ENCODE measurements around the gene RHO.
A peak's percentile ranks its signal among the peaks of the same experiment; 100 is the strongest.

The RHO gene

DNA sequence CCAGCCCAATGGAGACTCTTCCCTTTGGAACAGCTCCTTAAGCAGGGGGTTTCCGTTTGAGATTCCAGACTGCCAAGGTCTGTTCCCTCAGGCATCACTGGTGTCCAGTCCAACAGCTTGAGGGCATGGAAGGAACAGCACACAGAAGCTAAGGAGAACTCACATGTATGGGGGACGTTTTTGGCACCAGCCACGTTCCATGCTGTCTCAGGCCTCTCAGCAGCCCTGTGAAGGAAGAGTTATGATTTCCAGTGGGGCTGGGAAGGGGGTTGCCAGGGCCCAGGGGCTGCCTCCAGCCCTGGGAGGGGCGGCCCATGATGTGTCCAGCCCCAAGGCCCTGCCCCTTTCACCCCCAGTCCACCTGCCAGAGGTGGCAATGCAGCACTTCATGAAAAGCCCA lies 7.5 kb upstream of the RHO start:
- DNase-seq = no peak

DNA sequence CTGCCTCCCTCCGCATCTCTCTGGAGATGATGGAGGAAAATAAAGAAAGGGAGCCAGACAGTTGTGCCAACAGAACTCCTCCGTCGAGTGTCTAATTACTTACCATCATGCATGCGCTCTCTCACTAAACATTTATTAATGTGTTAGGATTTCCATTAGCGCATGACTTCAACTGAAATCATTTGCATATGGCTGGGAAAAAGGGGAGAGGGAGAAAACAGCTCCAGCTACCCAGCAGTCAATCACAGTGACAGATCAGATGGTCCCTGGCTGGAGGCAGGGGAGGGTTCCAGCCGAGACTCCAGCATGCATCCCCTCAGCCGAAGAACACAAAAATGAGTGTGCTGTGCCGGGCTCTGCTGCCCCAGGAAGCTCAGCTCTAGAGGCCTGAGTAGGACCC lies 6.8 kb upstream of the RHO start:
- DNase-seq = no peak

DNA sequence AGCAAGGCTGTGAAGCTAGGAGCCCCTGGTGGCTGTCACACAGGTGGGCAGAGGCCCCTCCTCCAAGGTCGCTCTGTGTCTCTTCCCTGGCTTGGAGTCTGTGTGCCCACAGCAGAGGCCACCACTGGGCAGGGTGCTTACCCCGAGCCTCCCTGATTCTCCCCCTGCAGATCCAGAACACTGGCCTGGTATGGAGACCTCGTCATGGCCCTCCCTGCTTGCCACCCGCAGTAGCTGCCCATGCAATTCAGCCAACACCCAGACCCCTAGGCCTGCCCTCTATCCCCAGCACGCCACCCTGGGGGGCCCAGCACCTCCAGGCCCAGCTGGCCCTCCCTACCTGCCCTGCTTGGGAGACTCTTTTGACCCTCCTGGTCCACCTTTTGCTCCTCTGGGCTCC lies 5.5 kb upstream of the RHO start:
- no peak for DNase-seq

DNA sequence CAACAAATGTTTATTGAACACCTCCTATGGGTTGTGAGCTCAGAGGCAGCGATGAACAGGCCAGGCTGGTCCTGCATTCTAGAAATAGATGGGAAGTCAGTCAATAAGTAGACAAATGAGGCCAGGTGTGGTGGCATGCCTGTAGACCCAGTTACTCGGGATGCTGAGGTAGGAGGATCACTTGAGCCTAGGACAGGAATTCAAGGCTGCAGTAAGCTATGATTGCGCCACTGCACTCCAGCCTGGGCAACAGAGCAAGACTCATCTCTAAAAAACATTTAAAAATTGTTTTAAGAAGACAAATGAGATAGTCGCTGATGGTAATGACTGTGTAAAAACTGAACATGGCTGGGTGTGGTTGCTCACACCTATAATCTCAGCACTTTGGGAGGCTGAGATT lies 4.4 kb upstream of the RHO start:
- DNase-seq = no peak

DNA sequence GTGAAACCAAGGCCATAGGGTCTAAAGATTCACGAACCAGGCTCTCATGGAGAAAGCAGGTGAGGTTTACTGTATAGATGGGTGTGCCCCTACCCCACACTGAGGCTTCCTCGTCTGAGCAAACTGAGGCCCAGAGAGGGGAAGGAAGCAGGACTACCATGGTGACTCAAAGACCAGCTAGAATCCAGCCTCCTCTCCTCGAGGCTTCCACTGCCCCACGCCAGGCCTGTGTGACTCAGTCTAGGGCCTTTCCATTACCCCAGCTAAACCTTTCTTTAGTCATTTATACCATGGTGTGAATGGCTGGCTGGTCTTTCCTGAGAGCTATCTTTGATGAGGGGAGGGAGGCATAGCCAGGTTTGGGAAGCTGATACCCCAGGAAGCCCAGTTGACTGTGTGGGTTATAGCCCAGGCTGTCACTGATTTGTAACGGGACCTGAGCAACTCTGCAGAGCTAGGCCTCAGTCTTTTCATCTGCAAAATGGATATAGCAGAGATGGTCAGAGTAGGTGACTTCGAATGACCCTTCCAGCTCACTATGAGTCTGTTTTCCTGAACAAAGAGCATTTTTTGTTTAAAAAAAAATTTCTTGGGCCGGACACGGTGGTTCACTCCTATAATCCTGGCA lies 3.0 kb upstream of the RHO start:
- peak; percentile 79 to 92 for DNase-seq

DNA sequence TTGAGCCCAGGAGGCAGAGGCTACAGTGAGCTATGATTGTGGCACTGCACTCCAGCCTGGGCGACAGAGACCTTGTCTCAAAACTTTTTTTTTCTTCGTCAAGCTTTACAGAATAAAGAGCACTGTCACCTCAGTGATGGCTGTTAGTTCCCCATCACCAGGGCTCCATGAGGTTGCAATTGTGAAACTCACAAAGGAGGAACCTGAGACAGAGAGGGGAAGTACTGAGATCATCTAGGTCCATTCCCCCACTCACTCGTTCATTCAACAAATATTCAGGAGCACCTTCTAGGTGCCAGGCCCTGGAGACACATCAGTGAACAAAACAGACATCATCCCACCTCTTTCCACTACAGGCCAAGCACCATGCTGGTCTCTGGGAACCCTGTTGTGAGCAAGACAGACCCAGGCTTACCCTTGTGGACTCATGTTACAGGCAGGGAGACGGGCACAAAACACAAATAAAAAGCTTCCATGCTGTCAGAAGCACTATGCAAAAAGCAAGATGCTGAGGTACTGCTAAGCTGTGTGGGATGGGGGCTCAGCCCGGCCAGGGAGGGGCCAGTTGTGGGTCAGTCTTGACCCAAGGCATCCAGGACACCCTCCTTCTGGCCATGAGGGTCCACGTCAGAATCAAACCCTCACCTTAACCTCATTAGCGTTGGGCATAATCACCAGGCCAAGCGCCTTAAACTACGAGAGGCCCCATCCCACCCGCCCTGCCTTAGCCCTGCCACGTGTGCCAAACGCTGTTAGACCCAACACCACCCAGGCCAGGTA lies 2.1 kb upstream of the RHO start:
- peak; percentile 92 to 94 for DNase-seq

DNA sequence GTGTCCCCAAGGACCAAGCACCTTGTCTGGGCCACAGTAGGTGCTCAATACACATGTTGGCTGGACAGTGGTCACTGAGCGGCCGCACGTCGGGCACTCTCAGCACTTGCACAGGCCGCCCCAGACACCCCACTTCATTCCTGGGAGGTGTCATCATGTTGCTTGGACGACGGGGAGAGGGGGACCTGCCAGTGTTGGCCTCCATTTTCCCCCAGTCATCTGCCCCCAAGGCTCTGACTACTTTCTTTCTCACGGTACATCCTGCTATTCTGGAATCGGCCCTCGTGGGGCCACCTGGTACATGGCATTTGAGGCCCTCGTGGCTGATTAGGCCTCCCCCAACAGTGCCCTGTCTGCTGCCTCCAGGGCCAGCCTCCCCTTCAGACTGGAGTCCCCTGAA lies 1.2 kb upstream of the RHO start:
- no peak for DNase-seq

DNA sequence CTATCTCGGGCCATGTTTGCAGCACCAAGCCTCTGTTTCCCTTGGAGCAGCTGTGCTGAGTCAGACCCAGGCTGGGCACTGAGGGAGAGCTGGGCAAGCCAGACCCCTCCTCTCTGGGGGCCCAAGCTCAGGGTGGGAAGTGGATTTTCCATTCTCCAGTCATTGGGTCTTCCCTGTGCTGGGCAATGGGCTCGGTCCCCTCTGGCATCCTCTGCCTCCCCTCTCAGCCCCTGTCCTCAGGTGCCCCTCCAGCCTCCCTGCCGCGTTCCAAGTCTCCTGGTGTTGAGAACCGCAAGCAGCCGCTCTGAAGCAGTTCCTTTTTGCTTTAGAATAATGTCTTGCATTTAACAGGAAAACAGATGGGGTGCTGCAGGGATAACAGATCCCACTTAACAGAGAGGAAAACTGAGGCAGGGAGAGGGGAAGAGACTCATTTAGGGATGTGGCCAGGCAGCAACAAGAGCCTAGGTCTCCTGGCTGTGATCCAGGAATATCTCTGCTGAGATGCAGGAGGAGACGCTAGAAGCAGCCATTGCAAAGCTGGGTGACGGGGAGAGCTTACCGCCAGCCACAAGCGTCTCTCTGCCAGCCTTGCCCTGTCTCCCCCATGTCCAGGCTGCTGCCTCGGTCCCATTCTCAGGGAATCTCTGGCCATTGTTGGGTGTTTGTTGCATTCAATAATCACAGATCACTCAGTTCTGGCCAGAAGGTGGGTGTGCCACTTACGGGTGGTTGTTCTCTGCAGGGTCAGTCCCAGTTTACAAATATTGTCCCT lies 1.2 kb downstream of the RHO start:
- DNase-seq = no peak

DNA sequence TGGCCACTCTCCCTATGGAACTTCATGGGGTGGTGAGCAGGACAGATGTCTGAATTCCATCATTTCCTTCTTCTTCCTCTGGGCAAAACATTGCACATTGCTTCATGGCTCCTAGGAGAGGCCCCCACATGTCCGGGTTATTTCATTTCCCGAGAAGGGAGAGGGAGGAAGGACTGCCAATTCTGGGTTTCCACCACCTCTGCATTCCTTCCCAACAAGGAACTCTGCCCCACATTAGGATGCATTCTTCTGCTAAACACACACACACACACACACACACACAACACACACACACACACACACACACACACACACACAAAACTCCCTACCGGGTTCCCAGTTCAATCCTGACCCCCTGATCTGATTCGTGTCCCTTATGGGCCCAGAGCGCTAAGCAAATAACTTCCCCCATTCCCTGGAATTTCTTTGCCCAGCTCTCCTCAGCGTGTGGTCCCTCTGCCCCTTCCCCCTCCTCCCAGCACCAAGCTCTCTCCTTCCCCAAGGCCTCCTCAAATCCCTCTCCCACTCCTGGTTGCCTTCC lies 1.9 kb downstream of the RHO start:
- peak; percentile 30 to 56 for DNase-seq

DNA sequence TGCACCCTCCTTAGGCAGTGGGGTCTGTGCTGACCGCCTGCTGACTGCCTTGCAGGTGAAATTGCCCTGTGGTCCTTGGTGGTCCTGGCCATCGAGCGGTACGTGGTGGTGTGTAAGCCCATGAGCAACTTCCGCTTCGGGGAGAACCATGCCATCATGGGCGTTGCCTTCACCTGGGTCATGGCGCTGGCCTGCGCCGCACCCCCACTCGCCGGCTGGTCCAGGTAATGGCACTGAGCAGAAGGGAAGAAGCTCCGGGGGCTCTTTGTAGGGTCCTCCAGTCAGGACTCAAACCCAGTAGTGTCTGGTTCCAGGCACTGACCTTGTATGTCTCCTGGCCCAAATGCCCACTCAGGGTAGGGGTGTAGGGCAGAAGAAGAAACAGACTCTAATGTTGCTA lies 2.4 kb downstream of the RHO start:
- DNase-seq = no peak

DNA sequence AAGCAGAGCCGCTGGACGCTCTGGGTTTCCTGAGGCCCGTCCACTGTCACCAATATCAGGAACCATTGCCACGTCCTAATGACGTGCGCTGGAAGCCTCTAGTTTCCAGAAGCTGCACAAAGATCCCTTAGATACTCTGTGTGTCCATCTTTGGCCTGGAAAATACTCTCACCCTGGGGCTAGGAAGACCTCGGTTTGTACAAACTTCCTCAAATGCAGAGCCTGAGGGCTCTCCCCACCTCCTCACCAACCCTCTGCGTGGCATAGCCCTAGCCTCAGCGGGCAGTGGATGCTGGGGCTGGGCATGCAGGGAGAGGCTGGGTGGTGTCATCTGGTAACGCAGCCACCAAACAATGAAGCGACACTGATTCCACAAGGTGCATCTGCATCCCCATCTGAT lies 3.3 kb downstream of the RHO start:
- no peak for DNase-seq

DNA sequence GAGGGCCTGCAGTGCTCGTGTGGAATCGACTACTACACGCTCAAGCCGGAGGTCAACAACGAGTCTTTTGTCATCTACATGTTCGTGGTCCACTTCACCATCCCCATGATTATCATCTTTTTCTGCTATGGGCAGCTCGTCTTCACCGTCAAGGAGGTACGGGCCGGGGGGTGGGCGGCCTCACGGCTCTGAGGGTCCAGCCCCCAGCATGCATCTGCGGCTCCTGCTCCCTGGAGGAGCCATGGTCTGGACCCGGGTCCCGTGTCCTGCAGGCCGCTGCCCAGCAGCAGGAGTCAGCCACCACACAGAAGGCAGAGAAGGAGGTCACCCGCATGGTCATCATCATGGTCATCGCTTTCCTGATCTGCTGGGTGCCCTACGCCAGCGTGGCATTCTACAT lies 3.8 kb downstream of the RHO start:
- DNase-seq = no peak

DNA sequence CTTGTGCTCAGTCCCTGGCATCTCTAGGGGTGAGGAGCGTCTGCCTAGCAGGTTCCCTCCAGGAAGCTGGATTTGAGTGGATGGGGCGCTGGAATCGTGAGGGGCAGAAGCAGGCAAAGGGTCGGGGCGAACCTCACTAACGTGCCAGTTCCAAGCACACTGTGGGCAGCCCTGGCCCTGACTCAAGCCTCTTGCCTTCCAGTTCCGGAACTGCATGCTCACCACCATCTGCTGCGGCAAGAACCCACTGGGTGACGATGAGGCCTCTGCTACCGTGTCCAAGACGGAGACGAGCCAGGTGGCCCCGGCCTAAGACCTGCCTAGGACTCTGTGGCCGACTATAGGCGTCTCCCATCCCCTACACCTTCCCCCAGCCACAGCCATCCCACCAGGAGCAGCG lies 5.0 kb downstream of the RHO start:
- no peak for DNase-seq

DNA sequence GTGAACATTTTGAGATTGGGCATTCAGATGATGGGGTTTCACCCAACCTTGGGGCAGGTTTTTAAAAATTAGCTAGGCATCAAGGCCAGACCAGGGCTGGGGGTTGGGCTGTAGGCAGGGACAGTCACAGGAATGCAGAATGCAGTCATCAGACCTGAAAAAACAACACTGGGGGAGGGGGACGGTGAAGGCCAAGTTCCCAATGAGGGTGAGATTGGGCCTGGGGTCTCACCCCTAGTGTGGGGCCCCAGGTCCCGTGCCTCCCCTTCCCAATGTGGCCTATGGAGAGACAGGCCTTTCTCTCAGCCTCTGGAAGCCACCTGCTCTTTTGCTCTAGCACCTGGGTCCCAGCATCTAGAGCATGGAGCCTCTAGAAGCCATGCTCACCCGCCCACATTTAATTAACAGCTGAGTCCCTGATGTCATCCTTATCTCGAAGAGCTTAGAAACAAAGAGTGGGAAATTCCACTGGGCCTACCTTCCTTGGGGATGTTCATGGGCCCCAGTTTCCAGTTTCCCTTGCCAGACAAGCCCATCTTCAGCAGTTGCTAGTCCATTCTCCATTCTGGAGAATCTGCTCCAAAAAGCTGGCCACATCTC lies 6.1 kb downstream of the RHO start:
- no peak for DNase-seq

DNA sequence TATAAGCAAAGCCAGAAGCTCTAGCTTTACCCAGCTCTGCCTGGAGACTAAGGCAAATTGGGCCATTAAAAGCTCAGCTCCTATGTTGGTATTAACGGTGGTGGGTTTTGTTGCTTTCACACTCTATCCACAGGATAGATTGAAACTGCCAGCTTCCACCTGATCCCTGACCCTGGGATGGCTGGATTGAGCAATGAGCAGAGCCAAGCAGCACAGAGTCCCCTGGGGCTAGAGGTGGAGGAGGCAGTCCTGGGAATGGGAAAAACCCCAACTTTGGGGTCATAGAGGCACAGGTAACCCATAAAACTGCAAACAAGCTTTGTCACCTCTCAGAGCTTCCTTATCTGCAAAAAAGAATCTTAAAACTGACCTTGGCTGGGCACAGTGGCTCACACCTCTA lies 6.6 kb downstream of the RHO start:
- no peak for DNase-seq

DNA sequence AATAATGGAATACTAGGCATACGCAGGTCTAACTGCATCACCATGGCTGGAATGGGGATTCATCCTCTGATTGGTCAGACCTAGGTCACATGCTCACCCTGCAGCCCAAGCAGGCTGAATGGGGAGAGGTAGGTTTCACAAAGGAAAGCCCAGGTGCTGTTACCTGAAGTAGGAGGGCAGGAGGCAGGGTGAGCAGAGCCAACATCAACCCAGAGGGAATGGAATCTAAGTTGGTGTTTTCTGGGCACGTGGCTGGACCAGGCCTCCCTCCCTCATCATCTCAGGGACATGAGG lies 7.9 kb downstream of the RHO start:
- DNase-seq = no peak

DNA sequence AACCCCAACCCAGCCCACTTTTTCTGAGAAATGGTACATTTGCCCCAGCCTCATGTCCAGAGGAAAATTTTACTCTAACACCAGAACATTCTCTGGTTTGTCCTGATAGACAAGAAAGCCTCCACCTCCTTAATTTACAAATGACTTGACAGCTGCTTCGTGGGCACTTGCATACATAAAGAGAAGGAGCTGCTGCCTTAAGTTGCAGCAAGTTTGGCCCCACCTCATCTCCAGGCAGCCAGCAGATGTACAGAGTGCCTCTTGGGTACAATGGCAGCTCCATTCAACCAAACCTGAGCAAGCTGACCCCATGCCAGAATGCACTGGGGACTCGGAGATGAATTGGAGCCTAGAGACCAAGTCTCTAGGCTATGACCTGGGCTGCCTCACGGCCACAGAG lies 8.4 kb downstream of the RHO start:
- no peak for DNase-seq

DNA sequence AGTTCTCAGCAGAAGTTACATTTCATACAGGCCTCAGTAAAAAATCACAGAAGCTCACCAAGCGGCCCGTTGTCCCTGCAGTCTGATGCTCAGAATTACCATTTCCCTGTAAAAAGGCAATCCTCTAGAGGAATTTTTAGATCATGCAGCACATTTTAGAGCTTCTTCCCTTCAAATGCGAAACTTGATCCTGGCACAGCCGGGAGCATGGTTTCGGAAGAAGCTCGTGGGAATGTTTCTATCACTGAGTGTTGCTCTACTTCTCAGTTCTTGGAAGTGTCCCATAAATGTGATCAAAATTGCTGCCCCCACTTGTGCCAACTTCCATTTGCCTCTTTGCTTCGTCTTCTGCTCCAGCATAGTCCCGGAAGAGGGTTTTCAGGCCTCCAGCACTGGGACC lies 10.8 kb downstream of the RHO start:
- DNase-seq = no peak

DNA sequence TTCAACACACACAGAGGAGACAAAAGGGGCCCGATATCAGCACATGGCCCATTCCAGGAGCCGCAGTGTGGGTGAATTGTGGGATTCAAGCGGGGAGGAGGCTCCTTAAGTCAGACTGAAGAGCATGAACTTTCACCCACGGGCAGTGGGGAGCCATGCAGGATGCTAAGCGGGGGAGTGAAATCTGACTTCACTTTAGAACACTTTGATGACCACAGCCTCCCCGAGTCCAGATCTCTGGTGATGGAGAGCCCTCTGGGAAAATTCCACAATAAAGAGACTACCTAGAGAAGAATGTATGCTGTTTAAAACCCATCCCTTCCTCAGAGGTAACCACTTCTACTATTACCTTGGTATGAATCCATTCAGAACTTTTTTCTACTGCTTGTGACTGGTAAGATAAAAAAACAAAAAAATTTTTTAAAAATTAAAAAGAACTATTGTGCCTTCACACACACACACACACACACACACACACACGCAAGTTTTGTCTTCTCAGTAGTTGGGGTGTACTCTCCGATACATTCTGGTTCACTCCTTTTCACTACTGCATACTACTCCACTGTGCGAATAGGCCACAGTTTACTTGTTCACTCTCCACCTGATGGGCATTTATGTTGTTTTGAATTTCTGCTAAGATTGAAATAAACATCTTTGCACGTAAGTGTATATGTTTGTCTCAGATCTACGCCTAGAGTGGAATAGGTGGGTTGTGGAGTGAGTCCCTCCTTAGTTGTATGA lies 12.5 kb downstream of the RHO start:
- DNase-seq = no peak

DNA sequence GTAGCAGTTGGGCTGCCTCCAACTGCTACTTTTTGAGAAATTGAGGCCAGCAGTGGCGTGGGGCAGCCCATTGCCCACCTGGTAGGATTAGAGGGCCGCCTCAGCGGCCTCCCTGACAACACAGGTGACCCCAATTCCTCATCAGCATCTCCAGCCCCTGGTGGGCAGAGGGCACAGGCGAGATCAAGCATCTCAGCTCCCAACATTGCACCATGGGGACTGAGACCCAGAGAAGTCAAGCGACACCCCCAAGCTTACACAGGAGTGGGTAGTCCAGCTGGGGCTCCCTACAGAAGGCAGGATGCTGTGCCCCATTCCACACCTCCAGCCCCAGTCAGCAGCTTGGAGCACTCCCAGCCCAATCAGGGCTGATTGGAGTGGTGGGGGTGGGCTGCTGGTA lies 14.3 kb downstream of the RHO start:
- DNase-seq = no peak

DNA sequence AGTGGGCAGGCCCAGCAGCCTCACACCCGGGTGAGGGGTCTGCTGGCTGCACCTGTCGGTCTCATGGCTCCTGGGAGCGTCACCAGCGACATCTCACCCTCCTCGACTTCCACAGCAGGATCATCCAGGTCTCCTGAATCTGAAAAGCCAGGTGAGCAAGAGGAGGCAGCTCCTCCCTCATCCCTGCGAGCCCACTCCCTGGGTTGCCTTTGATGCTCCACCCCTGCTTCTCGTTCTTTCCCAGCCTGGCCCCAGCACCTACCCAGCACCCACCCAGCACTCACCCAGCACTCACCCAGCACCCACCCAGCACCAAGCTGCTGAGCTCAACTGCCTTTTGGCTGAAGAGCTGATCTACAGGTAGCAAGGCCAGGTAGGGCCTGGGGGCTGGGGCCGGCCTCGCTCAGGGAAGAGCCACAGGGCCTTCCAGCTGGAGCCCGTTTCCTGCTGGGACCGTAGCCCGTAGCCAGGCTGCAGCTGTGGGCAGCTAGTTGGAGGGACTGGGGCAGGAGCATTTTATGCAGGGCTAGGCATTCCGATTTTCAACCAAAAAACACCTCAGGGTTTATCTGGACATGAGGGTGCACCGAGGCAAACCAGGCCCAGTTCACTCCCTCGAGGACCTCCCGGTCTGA lies 14.8 kb downstream of the RHO start, which contains the start of gene H1-8:
H1-8 (plus strand) TSS at position 20 of the 635 bp plus-strand sequence; CDS start at position 64, 44 bp downstream.
- DNase-seq = no peak

DNA sequence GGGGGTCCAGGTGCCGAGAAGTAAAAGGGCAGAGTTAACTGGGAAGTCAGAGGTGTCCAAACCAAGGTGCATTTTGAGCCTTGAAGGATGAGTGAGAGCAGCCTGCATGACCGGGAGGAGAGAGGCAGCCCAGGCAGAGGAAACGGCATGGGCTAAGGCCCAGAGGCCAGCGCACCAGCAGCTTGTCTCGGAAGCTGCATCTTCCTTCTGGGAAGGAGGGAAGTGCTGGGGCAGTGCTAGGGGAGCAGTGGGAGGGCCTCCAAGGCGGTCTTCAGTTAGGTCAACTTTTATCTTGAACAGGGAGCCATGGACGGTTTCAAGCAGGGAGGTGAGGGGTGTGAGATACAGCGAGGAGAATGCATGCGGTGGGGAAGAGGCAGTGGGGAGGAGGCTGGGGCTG lies 15.6 kb downstream of the RHO start:
- DNase-seq = no peak
